Ovary (tissue), 9 donors: ENCODE measurements around the gene RAB41. TPM values are rescaled to one million over a fixed set of nuclear protein-coding genes. Genes with fewer than 3 reads are reported as not detected.
"Not testable (repeated sequence)": the region's sequence is repeated elsewhere in the genome, so short reads cannot be mapped to it uniquely, and the experiment has no call there.

ENCODE experiments used
- DNase-seq, 5 donors: peaks; one replicate each; pipeline ENCODE4 v3.0.0-alpha.2; 2019 to 2020
- H3K27ac ChIP-seq, 2 donors: fragments of 200-600 bp; one replicate each; pipeline versions ENCODE4 v1.5.1 to v1.8.0; 2019 to 2022
- H3K27me3 ChIP-seq: fragments of 200-600 bp; one replicate; pipeline ENCODE4 v1.8.0; 2022
- H3K36me3 ChIP-seq: fragments of 200-600 bp; sonication (generic); one replicate; pipeline ENCODE4 v1.5.1; 2019
- H3K4me1 ChIP-seq: one replicate; pipeline ENCODE4 v1.8.1; 2013; ENCODE audit warnings: mild to moderate bottlenecking, moderate library complexity; ENCODE audit not compliant: insufficient read depth
- H3K4me3 ChIP-seq: fragments of 200-600 bp; sonication (generic); one replicate; pipeline ENCODE4 v1.5.1; 2017
- H3K9me3 ChIP-seq, 2 donors: fragments of 200-600 bp in 1 of 2; sonication (generic) in 1 of 2; one replicate each; pipeline versions ENCODE4 v1.5.1 to v1.8.1; 2013 to 2019; ENCODE audit warnings: mild to moderate bottlenecking in 1 of 2, moderate library complexity in 1 of 2
- CTCF ChIP-seq, 3 donors: fragments of 450-650 bp in 2 of 3; fragments of 200-600 bp in 1 of 3; IDR thresholded peaks; one replicate each; pipeline versions ENCODE4 v1.5.1 to v1.8.0; 2016 to 2022; ENCODE audit warnings: antibody characterized with exemption in 3 of 3, mild to moderate bottlenecking in 1 of 3
- EP300 ChIP-seq: sonication (generic); formaldehyde crosslinking; IDR thresholded peaks from one replicate; pipeline ENCODE4 v1.6.1; 2017; ENCODE audit warnings: antibody characterized with exemption
- POLR2A ChIP-seq: fragments of 450-650 bp; IDR thresholded peaks from one replicate; pipeline ENCODE4 v1.6.1; 2017; ENCODE audit warnings: antibody characterized with exemption, mild to moderate bottlenecking, moderate library complexity
- WGBS, 3 donors: extraction: QIAGEN DNeasy Blood & Tissue Kit in 1 of 3; methylation state at CpG; one replicate each; pipeline versions ENCODE4 v1.1.5 to v1.1.7; 2013 to 2017; 5-methylcytosine and 5-hydroxymethylcytosine counted together
- intact Hi-C, 4 donors: fragments of 100-400 bp; cut with DNase I; formaldehyde crosslinking; loops; one replicate each; pipeline versions ENCODE4 v1.11.0 to v1.15.1; 2022 to 2023
- polyA plus RNA-seq, 2 donors: library from polyadenylated mRNA; stranded (reverse); fragments of 200-250 nt in 1 of 2; fragments of 350-450 nt in 1 of 2; fragmentation: Illumina TruSeq in 1 of 2; extraction: RNeasy Lipid Tissue Mini Kit (QIAGEN cat#74804) in 1 of 2; gene quantifications; one replicate each; pipeline ENCODE4 v1.2.3, GENCODE V29; 2013 to 2014
- total RNA-seq, 7 donors: library from RNA; depleted of rRNA in 2 of 7; stranded (reverse); fragments of >200 nt in 2 of 7; fragmentation: NEBNext Ultra II Directional in 3 of 7; extraction: Animal tissue kit (Norgen Biotek cat#: 25700) in 3 of 7; gene quantifications; one replicate each; pipeline versions ENCODE4 v1.1.0 to v1.2.4, GENCODE V29; 2016 to 2023
- donor health status: DM: no; HTN: no; CAD: no; lungs with moderate emphysema.
- donor health status: DM: no; HTN: no; CAD: no.
- donor health status: Bipolar disorder and iron deficiency.
- donor health status: DM: yes; HTN: yes; CAD: no.
- donor health status: DM: no; HTN: no; CAD: no.
- donor health status: DM: yes; HTN: yes; CAD: no.

The RAB41 gene
- total and polyA plus RNA-seq, 9 donors, result not detected

GRCh38 chrX:70292788-70293187 lies 10.8 kb downstream of the RAB41 start:
- intact Hi-C loops, result no loop called here
- no peak overlapping the region for H3K27ac ChIP-seq
- no peak for DNase-seq
- WGBS, 3 donors, result 0% methylated on average over 1 of the region's 1 CpG
- no peaks in the 10 kb centered on the region for H3K27me3 ChIP-seq
- no peaks in the 10 kb centered on the region for H3K4me1 ChIP-seq
- no peak overlapping the region for H3K4me3 ChIP-seq
- TF ChIP-seq EP300 (no peak), POLR2A (no peak), CTCF (IDR thresholded peaks at IDR 0.05) (no peak)
- H3K9me3 ChIP-seq, result no peaks in the 10 kb centered on the region
- H3K36me3 ChIP-seq, result no peaks in the 10 kb centered on the region

GRCh38 chrX:70293621-70294020 lies 11.6 kb downstream of the RAB41 start:
- H3K4me1 ChIP-seq, result no peaks in the 10 kb centered on the region
- H3K27ac ChIP-seq, result no peak overlapping the region
- TF ChIP-seq POLR2A (no peak), CTCF (IDR thresholded peaks at IDR 0.05) (no peak), EP300 (no peak)
- intact Hi-C loops, result no loop called here
- DNase-seq, result no peak
- no peaks in the 10 kb centered on the region for H3K9me3 ChIP-seq
- no peaks in the 10 kb centered on the region for H3K27me3 ChIP-seq
- WGBS, 3 donors, result 73 to 80% (median 77%) methylated on average over 5 of the region's 5 CpGs
- no peaks in the 10 kb centered on the region for H3K36me3 ChIP-seq
- H3K4me3 ChIP-seq, result no peak overlapping the region

GRCh38 chrX:70301716-70302115 lies 19.7 kb downstream of the RAB41 start:
- TF ChIP-seq EP300 (no peak), CTCF (IDR thresholded peaks at IDR 0.05) (no peak), POLR2A (no peak)
- WGBS, 3 donors, result 40 to 65% (median 63%) methylated on average over 3 of the region's 3 CpGs

GRCh38 chrX:70313503-70313902 lies 31.5 kb downstream of the RAB41 start:
- Histone ChIP-seq H3K36me3 (no peaks in the 10 kb centered on the region), H3K27ac (no peak overlapping the region), H3K27me3 (no peaks in the 10 kb centered on the region), H3K4me1 (no peaks in the 10 kb centered on the region), H3K4me3 (no peak overlapping the region), H3K9me3 (no peaks in the 10 kb centered on the region)
- DNase-seq, result no peak
- WGBS, 3 donors, result 71 to 75% (median 74%) methylated on average over 1 of the region's 1 CpG
- intact Hi-C loops, result no loop called here
- TF ChIP-seq POLR2A (no peak), CTCF (IDR thresholded peaks at IDR 0.05) (no peak), EP300 (no peak)

More at GRCh38 chrX:70301716-70302115, 19.7 kb downstream of the RAB41 start:
- no peaks in the 10 kb centered on the region for H3K36me3 ChIP-seq
- H3K4me1 ChIP-seq, result no peaks in the 10 kb centered on the region
- H3K27ac ChIP-seq, result no peak overlapping the region
- no peaks in the 10 kb centered on the region for H3K9me3 ChIP-seq
- no peak for DNase-seq
- intact Hi-C loops, result no loop called here
- no peak overlapping the region for H3K4me3 ChIP-seq
- H3K27me3 ChIP-seq, result no peaks in the 10 kb centered on the region

- no peak for DNase-seq
- H3K36me3 ChIP-seq, result no peaks in the 10 kb centered on the region
- H3K4me1 ChIP-seq, result no peaks in the 10 kb centered on the region
- H3K27ac ChIP-seq, result no peak overlapping the region
- 83 to 86% (median 86%) methylated on average over 4 of the region's 4 CpGs for WGBS, 3 donors
- intact Hi-C loops, result no loop called here
- H3K9me3 ChIP-seq, result no peaks in the 10 kb centered on the region
- no peak overlapping the region for H3K4me3 ChIP-seq
- no peak for TF ChIP-seq EP300
- TF ChIP-seq CTCF (IDR thresholded peaks at IDR 0.05), result no peak
- no peak for TF ChIP-seq POLR2A
- H3K27me3 ChIP-seq, result no peaks in the 10 kb centered on the region
These were observed 40.8 kb downstream of the RAB41 start for GRCh38 chrX:70322784-70323183.

GRCh38 chrX:70323628-70324027 lies 41.7 kb downstream of the RAB41 start:
- H3K9me3 ChIP-seq, intact Hi-C loops, H3K27me3 ChIP-seq, DNase-seq, H3K27ac ChIP-seq, H3K4me3 ChIP-seq, H3K4me1 ChIP-seq, H3K36me3 ChIP-seq: not testable (repeated sequence)
- WGBS, 3 donors, result 84 to 91% (median 85%) methylated on average over 6 of the region's 6 CpGs
